Endodermal cell (in vitro differentiated cells): ENCODE measurements around the gene PARD3B. TPM values are rescaled to one million over a fixed set of nuclear protein-coding genes. Genes with fewer than 3 reads are reported as not detected.

Experiments
- DNase-seq: peaks from one replicate; pipeline ENCODE4 v3.0.0-alpha.2; 2017
- H3K27ac ChIP-seq: 2 replicates; pipeline ENCODE4 v1.5.1; 2013; ENCODE audit warnings: mild to moderate bottlenecking, low read depth, low read length, moderate library complexity
- H3K27me3 ChIP-seq: 2 replicates; pipeline ENCODE4 v1.6.1; 2013; ENCODE audit warnings: mild to moderate bottlenecking, low read length, moderate library complexity; ENCODE audit not compliant: insufficient read depth, control insufficient read depth, poor library complexity, severe bottlenecking
- H3K36me3 ChIP-seq: 2 replicates; pipeline ENCODE4 v1.7.0; 2013; ENCODE audit warnings: mild to moderate bottlenecking, low read length, moderate library complexity; ENCODE audit not compliant: control insufficient read depth, insufficient read depth
- H3K4me1 ChIP-seq: one replicate; pipeline ENCODE4 v1.7.0; 2013; ENCODE audit warnings: low read length; ENCODE audit not compliant: control insufficient read depth, insufficient read depth
- H3K4me3 ChIP-seq: 2 replicates; pipeline ENCODE4 v1.5.1; 2013; ENCODE audit warnings: mild to moderate bottlenecking, low read length, moderate library complexity
- H3K9ac ChIP-seq: 2 replicates; pipeline ENCODE4 v1.6.1; 2013; ENCODE audit warnings: mild to moderate bottlenecking, low read length, moderate library complexity; ENCODE audit not compliant: poor library complexity, severe bottlenecking; ENCODE audit errors: extremely low read depth
- H3K9me3 ChIP-seq: 2 replicates; pipeline ENCODE4 v1.6.1; 2013; ENCODE audit warnings: mild to moderate bottlenecking, low read length, moderate library complexity; ENCODE audit not compliant: control insufficient read depth
- H3K27ac Mint-ChIP-seq: 2 replicates; pipeline ENCODE4 v1.8.0; 2020; ENCODE audit warnings: mixed read lengths
- H3K27me3 Mint-ChIP-seq: 2 replicates; pipeline ENCODE4 v1.8.0; 2021; ENCODE audit warnings: mild to moderate bottlenecking, mixed read lengths; ENCODE audit not compliant: insufficient read depth
- H3K36me3 Mint-ChIP-seq: 2 replicates; pipeline ENCODE4 v1.8.0; 2020; ENCODE audit warnings: low read depth, mixed read lengths
- H3K4me1 Mint-ChIP-seq: 2 replicates; pipeline ENCODE4 v1.8.0; 2020; ENCODE audit warnings: mixed read lengths
- H3K4me3 Mint-ChIP-seq: 2 replicates; pipeline ENCODE4 v1.8.0; 2020; ENCODE audit warnings: mild to moderate bottlenecking, moderate library complexity, mixed read lengths
- H3K9me3 Mint-ChIP-seq: 2 replicates; pipeline ENCODE4 v1.8.0; 2020; ENCODE audit warnings: mild to moderate bottlenecking, mixed read lengths
- WGBS, 2 experiments: methylation state at CpG; one replicate each; pipeline versions ENCODE4 v1.1.5 to v1.1.7; 2013; ENCODE audit warnings: missing lambda C conversion rate in 2 of 2, mixed read lengths in 1 of 2; ENCODE audit not compliant: insufficient coverage in 1 of 2, insufficient read length in 1 of 2; 5-methylcytosine and 5-hydroxymethylcytosine counted together
- total RNA-seq, 2 donors: library from RNA; stranded (reverse); fragmentation: NEBNext Ultra II Directional in 1 of 2; extraction: Animal tissue kit (Norgen Biotek cat#: 25700) in 1 of 2; gene quantifications; 2 replicates in 1 of 2; 3 replicates in 1 of 2; pipeline ENCODE4 v1.2.1, GENCODE V29; 2021
- TF ChIP-seq, protein P1 (sequence below): fragments of 200-600 bp; sonication (generic); conservative IDR thresholded peaks from 2 replicates; pipeline ENCODE4 v1.5.0; 2021; ENCODE audit warnings: antibody characterized with exemption, mild to moderate bottlenecking

Gene PARD3B
- total RNA-seq, 2 donors from 2014 or later: 2.5 to 5.6 TPM

GRCh38 chr2:204510709-204511420, 34.4 kb upstream of the PARD3B start:
- H3K36me3 Mint-ChIP-seq: no peaks in the 10 kb centered on the region
- 94 to 95% methylated on average over 4 of the region's 4 CpGs for WGBS, 2 experiments
- no peak for DNase-seq
- Histone ChIP-seq H3K9me3 (no peaks in the 10 kb centered on the region), H3K9ac (no peak overlapping the region), H3K4me3 (no peak overlapping the region), H3K4me1 (no peaks in the 10 kb centered on the region), H3K27me3 (no peaks in the 10 kb centered on the region), H3K36me3 (no peaks in the 10 kb centered on the region), H3K27ac (no peak overlapping the region)
- H3K9me3 Mint-ChIP-seq: peaks cover 3% of the 10 kb centered on the region
- H3K27ac Mint-ChIP-seq: no peak overlapping the region
- no peaks in the 10 kb centered on the region for H3K27me3 Mint-ChIP-seq
- H3K4me1 Mint-ChIP-seq: no peaks in the 10 kb centered on the region
- TF ChIP-seq, protein P1, sequence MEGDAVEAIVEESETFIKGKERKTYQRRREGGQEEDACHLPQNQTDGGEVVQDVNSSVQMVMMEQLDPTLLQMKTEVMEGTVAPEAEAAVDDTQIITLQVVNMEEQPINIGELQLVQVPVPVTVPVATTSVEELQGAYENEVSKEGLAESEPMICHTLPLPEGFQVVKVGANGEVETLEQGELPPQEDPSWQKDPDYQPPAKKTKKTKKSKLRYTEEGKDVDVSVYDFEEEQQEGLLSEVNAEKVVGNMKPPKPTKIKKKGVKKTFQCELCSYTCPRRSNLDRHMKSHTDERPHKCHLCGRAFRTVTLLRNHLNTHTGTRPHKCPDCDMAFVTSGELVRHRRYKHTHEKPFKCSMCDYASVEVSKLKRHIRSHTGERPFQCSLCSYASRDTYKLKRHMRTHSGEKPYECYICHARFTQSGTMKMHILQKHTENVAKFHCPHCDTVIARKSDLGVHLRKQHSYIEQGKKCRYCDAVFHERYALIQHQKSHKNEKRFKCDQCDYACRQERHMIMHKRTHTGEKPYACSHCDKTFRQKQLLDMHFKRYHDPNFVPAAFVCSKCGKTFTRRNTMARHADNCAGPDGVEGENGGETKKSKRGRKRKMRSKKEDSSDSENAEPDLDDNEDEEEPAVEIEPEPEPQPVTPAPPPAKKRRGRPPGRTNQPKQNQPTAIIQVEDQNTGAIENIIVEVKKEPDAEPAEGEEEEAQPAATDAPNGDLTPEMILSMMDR: no peak
- no peak overlapping the region for H3K4me3 Mint-ChIP-seq

DNA sequence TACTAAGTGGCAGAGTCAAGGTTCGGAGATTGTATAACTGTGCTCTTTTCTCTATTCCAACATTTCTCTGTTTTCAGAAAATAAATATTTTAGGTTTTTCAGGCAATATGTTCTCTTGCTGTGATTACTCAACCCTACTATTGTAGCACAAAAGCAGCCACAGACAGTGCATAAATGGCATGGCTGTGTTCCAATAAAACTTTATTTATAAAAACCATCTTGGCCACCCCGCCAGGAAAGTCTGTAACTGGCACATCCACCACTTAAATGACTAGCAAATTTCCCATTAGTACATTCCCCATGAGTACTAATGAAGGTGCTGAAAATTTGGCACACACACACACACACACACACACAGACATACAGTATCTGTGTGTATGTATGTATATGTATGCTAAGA, 30.8 kb upstream of the PARD3B start:
- 98 to 100% methylated on average over 1 to 2 of the region's 2 CpGs for WGBS, 2 experiments
- peaks cover 3% of the 10 kb centered on the region for H3K4me1 Mint-ChIP-seq
- Histone ChIP-seq H3K4me1 (no peaks in the 10 kb centered on the region), H3K27me3 (no peaks in the 10 kb centered on the region), H3K27ac (no peak overlapping the region), H3K9ac (no peak overlapping the region), H3K4me3 (no peak overlapping the region), H3K9me3 (no peaks in the 10 kb centered on the region), H3K36me3 (no peaks in the 10 kb centered on the region)
- TF ChIP-seq, protein P1: no peak
- H3K4me3 Mint-ChIP-seq: no peak overlapping the region
- DNase-seq: no peak
- H3K27me3 Mint-ChIP-seq: no peaks in the 10 kb centered on the region
- no peaks in the 10 kb centered on the region for H3K36me3 Mint-ChIP-seq
- H3K9me3 Mint-ChIP-seq: peaks cover 3% of the 10 kb centered on the region
- H3K27ac Mint-ChIP-seq: no peak overlapping the region

DNA sequence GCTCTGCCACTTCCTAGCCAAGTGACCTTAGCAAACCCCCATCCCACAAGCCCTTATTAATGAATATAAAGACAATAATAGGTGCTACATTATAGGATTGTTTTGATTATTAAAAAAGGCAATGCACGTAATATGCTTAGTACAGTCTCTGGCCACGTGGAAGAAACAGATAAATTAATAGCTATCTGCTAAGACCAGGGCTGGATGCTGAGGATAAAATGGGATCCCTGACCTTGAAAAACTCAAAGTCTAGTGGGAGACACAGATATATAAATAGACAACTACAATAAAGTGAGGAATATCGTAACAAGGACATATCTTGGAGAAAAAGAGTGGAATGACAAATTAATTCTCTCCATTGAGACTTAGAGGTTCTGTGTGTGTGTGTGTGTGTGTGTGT, 29.9 kb upstream of the PARD3B start:
- no peak overlapping the region for H3K4me3 ChIP-seq
- 87 to 95% methylated on average over 2 to 3 of the region's 3 CpGs for WGBS, 2 experiments
- Mint-ChIP-seq H3K27me3 (no peaks in the 10 kb centered on the region), H3K27ac (no peak overlapping the region), H3K36me3 (no peaks in the 10 kb centered on the region), H3K4me1 (peaks cover 5% of the 10 kb centered on the region), H3K4me3 (no peak overlapping the region), H3K9me3 (no peaks in the 10 kb centered on the region)
- no peak overlapping the region for H3K27ac ChIP-seq
- TF ChIP-seq, protein P1: no peak
- H3K9me3 ChIP-seq: no peaks in the 10 kb centered on the region
- DNase-seq: no peak
- H3K27me3 ChIP-seq: no peaks in the 10 kb centered on the region
- H3K4me1 ChIP-seq: no peaks in the 10 kb centered on the region
- no peaks in the 10 kb centered on the region for H3K36me3 ChIP-seq
- no peak overlapping the region for H3K9ac ChIP-seq
